Mucosa of stomach (tissue), 1 donor: ENCODE results near the gene ACVR1B.

ENCODE experiments used
- H3K27me3 ChIP-seq: one replicate; pipeline ENCODE4 v1.7.0; 2013; ENCODE audit warnings: mild to moderate bottlenecking, low read length; ENCODE audit not compliant: control insufficient read depth, insufficient read depth
- H3K36me3 ChIP-seq: one replicate; pipeline ENCODE4 v1.7.0; 2013; ENCODE audit warnings: low read length; ENCODE audit not compliant: control insufficient read depth, insufficient read depth
- H3K4me1 ChIP-seq: one replicate; pipeline ENCODE4 v1.7.0; 2013; ENCODE audit warnings: mild to moderate bottlenecking, low read length; ENCODE audit not compliant: control insufficient read depth, insufficient read depth
- H3K4me3 ChIP-seq: one replicate; pipeline ENCODE4 v1.7.0; 2013; ENCODE audit warnings: low read length
- H3K9ac ChIP-seq: one replicate; pipeline ENCODE4 v1.7.0; 2013; ENCODE audit warnings: mild to moderate bottlenecking, low read length, moderate library complexity
- H3K9me3 ChIP-seq: one replicate; pipeline ENCODE4 v1.7.0; 2013; ENCODE audit warnings: mild to moderate bottlenecking, low read length, moderate library complexity; ENCODE audit not compliant: control insufficient read depth
- donor health status: Pancreatic carcinoma.

ACVR1B gene

GRCh38 chr12:52027085-52027843, 75.8 kb downstream of the ACVR1B start:
- H3K9ac ChIP-seq: no peak overlapping the region
- H3K27me3 ChIP-seq: peaks cover 6% of the 10 kb centered on the region
- H3K9me3 ChIP-seq: no peaks in the 10 kb centered on the region
- no peaks in the 10 kb centered on the region for H3K36me3 ChIP-seq
- H3K4me3 ChIP-seq: no peak overlapping the region
- peaks cover 42% of the 10 kb centered on the region for H3K4me1 ChIP-seq

DNA sequence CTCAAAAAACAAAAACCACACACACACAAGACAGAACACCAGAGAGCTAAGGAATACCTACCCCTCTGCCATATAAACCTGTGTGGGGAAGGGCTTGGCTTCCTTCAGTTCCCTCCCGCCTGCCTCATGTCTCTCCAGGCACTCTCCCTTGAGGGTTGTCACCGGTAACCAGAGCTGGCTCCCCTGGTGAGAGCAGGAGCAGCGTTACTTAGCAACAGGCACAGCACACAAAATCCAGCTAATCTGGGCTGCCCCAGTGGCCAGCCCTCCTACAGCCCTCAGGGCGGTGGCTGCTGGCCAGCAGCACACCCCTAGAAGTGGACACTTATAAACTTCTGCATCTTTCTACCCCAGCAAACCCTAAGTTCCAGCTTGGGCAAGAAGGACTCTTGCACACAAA, 78.2 kb downstream of the ACVR1B start:
- Histone ChIP-seq H3K4me1 (peaks cover 37% of the 10 kb centered on the region), H3K9ac (no peak overlapping the region)

GRCh38 chr12:52032446-52032803, 80.9 kb downstream of the ACVR1B start:
- Histone ChIP-seq H3K4me1 (peaks cover 28% of the 10 kb centered on the region), H3K9ac (peak overlapping the region; percentile 37), H3K4me3 (no peak overlapping the region), H3K36me3 (no peaks in the 10 kb centered on the region), H3K27me3 (peaks cover 11% of the 10 kb centered on the region), H3K9me3 (no peaks in the 10 kb centered on the region)

More for the DNA sequence above, 78.2 kb downstream of the ACVR1B start:
- H3K27me3 ChIP-seq: peaks cover 4% of the 10 kb centered on the region
- H3K36me3 ChIP-seq: no peaks in the 10 kb centered on the region
- no peaks in the 10 kb centered on the region for H3K9me3 ChIP-seq
- H3K4me3 ChIP-seq: no peak overlapping the region

DNA sequence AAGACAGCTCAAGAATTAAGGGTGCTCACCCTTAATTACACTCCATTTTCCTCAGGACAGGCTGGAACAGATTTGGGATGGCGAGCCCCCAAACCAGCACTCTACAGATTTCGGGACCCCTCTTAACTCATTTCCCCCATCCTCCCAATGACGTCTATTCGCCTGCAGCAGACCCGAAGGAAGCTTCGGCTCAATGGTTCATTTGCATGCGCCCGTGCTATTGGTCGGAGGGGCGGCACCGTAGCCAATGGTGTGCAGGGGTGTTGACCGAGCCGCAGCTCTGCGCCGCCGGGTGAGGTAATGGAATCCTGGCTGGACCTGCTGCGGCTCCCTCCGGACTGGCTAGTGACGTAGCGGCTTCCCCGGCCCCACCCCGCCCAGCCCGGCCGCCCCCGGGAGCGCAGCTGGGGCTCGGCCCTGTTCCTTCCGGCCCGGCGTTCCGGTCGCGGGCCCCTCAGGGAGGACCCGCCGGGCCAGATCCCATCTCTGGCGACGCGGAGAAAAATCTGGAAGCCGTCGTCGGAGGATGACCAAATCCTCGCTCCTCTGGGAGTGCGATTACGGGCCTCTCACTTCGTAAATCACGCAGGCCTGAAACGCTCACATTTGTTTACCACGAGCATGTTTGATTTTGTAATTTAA, 81.4 kb downstream of the ACVR1B start:
- Histone ChIP-seq H3K4me1 (peaks cover 28% of the 10 kb centered on the region), H3K27me3 (peaks cover 11% of the 10 kb centered on the region), H3K9ac (peak overlapping the region; percentile 86), H3K4me3 (no peak overlapping the region), H3K36me3 (no peaks in the 10 kb centered on the region), H3K9me3 (no peaks in the 10 kb centered on the region)

GRCh38 chr12:52033446-52034140, 82.1 kb downstream of the ACVR1B start:
- H3K4me1 ChIP-seq: peaks cover 28% of the 10 kb centered on the region
- no peak overlapping the region for H3K4me3 ChIP-seq
- no peaks in the 10 kb centered on the region for H3K9me3 ChIP-seq
- peak overlapping the region; percentile 86 for H3K9ac ChIP-seq
- peaks cover 11% of the 10 kb centered on the region for H3K27me3 ChIP-seq
- H3K36me3 ChIP-seq: no peaks in the 10 kb centered on the region

DNA sequence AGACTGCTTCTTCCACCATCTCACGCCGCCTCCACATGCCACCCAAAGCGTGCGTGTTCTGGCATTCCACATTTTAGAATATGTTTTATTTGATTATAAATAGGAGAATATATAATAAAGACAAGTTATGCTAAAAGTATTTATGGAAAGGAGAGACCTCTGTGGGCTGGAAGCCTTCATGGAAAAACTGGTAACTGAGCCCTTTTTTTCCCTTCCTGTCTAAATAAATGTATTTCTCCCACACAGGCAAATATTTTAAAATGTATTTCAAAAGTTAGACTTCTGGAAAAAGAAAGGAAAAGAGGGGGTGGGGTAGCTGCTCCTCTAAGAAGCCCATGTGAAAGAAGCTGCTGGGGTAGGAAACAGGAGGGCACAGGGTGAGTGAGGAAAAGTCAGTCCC, 83.7 kb downstream of the ACVR1B start:
- Histone ChIP-seq H3K4me1 (peaks cover 28% of the 10 kb centered on the region), H3K27me3 (peaks cover 11% of the 10 kb centered on the region)

DNA sequence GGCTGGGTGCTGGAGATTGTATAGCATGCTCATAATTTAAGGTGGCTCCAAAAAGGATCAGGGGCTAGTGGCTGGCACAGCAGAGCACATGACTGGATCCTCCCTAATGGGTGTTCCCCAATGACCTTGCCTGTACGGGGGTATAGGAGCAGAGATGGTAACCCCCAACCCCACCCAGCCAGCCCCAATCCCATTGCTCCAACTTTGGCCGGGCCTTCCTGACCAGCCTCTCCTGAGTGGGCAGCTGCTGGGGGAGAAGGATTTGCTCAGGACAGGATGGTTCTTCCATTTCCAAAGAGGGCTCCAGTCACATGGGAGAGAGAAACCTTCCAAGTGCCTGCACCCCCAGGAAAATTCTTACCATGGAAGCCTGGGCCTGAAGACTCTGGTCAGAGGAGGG, 84.4 kb downstream of the ACVR1B start:
- no peaks in the 10 kb centered on the region for H3K9me3 ChIP-seq
- H3K36me3 ChIP-seq: no peaks in the 10 kb centered on the region
- H3K9ac ChIP-seq: peak overlapping the region; percentile 77
- peaks cover 28% of the 10 kb centered on the region for H3K4me1 ChIP-seq
- no peak overlapping the region for H3K4me3 ChIP-seq
- peaks cover 11% of the 10 kb centered on the region for H3K27me3 ChIP-seq

More for the DNA sequence above, 83.7 kb downstream of the ACVR1B start:
- no peak overlapping the region for H3K4me3 ChIP-seq
- no peaks in the 10 kb centered on the region for H3K36me3 ChIP-seq
- H3K9me3 ChIP-seq: no peaks in the 10 kb centered on the region
- H3K9ac ChIP-seq: no peak overlapping the region

- H3K4me1 ChIP-seq: peaks cover 28% of the 10 kb centered on the region
- H3K36me3 ChIP-seq: no peaks in the 10 kb centered on the region
- peak overlapping the region; percentile 77 for H3K9ac ChIP-seq
- H3K9me3 ChIP-seq: no peaks in the 10 kb centered on the region
- no peak overlapping the region for H3K4me3 ChIP-seq
- H3K27me3 ChIP-seq: peaks cover 11% of the 10 kb centered on the region
Measured at GRCh38 chr12:52036587-52037171, 85.2 kb downstream of the ACVR1B start.

DNA sequence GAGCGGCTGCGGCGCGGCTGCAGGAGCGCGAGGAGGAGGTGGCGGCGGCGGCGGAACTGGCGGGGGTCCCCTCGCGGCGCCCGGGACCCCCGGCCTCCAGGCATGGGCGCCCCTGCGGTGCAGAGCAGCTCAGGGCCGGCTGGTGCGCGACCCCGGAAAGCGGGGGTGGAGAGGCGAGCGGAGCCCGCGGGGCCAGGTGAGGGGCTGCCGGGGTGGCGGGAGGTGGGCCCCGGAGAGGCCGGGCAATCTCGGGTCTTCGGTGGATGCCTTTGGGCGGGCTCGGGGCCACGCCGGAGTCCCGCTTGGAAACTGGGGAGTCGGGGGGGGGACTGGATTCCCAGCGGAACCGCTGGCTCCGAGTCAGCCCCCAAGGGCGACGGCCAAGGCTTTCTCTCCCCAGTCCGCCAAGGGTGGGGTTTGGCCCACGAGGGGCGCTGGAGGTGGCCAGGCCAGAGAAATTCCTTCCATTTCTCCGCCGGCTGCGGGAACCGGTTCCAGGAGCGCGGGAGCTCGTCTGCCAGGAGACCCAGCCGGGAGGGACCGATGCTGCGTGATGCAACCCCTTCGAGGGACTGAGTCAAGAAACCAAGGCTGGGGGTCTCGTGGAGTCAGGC, 85.9 kb downstream of the ACVR1B start:
- H3K9ac ChIP-seq: peak overlapping the region; percentile 61
- no peak overlapping the region for H3K4me3 ChIP-seq
- peaks cover 23% of the 10 kb centered on the region for H3K4me1 ChIP-seq
- H3K9me3 ChIP-seq: no peaks in the 10 kb centered on the region
- peaks cover 11% of the 10 kb centered on the region for H3K27me3 ChIP-seq
- H3K36me3 ChIP-seq: no peaks in the 10 kb centered on the region

- Histone ChIP-seq H3K4me3 (no peak overlapping the region), H3K27me3 (peaks cover 11% of the 10 kb centered on the region), H3K36me3 (no peaks in the 10 kb centered on the region), H3K9me3 (no peaks in the 10 kb centered on the region), H3K4me1 (peaks cover 16% of the 10 kb centered on the region), H3K9ac (no peak overlapping the region)
Measured at GRCh38 chr12:52038447-52038846, 86.9 kb downstream of the ACVR1B start.

GRCh38 chr12:52041035-52041434, 89.5 kb downstream of the ACVR1B start:
- Histone ChIP-seq H3K4me1 (peaks cover 26% of the 10 kb centered on the region), H3K9me3 (no peaks in the 10 kb centered on the region), H3K36me3 (no peaks in the 10 kb centered on the region), H3K4me3 (no peak overlapping the region), H3K27me3 (no peaks in the 10 kb centered on the region), H3K9ac (no peak overlapping the region)
